IPS-NIHi7 (cell line): ENCODE data around the gene GALNTL6.
A peak's percentile ranks its signal among the peaks of the same experiment; 100 is the strongest.

Experiments
- DNase-seq: peaks from one replicate; pipeline ENCODE4 v3.0.0; 2012; ENCODE audit warnings: mixed read lengths; ENCODE audit errors: extremely low spot score

GALNTL6 gene

DNA sequence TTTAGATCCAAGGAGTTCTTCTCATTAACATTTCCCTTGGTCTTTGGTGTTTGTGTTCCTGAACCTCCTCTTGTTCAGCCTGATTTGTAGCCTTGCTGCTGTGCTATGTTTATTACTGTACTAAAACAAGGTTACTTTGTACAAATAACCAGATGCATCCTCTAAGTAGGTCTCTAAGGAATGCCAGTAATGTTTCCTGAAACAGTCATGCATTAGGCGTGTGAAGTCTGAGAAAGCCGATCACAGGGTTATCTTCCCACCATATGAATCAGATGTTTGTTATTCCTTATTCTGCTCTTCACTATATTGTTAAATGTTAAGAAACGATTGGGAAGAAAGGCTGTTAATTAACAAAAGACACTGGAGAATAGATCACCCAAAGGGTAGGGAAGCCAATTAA, 66.9 kb downstream of the GALNTL6 start:
- DNase-seq = no peak

DNA sequence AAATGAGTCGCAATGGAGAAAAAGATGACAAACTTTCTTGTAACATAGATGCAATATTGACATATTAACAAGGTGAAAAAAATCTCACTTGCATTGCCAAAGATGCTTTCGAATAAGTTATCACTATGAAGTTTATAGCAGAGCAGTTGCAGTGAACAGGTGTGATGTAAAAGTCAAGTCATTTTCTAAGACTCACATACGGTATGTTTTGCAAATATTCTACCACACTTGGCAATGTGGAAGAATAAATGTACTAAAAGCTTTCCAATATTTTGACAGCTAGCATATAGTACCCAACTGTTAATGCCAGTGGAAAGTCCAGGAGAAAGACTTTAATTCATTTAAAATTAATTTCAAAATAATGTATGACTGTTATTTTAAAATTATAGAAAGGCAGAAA, 76.5 kb downstream of the GALNTL6 start:
- DNase-seq = no peak

DNA sequence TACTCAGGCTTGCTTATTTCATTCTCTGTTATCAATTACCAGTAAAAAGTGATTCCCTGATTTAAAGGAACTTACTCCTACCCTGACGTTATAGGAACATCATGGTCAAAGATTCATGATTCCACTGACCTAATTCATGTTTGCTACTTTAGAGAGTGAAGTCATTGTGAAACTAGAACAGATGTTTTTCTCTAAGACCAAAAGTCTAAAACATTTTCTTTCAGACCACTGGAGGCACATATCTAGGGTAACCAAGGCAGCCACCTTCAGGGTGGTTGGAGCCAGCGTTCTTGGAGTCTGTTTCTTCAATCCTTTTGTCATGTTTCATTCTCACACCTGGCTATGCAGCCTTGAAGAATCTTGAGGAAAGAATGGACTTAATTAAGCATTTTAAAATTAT, 77.8 kb downstream of the GALNTL6 start:
- DNase-seq = no peak

DNA sequence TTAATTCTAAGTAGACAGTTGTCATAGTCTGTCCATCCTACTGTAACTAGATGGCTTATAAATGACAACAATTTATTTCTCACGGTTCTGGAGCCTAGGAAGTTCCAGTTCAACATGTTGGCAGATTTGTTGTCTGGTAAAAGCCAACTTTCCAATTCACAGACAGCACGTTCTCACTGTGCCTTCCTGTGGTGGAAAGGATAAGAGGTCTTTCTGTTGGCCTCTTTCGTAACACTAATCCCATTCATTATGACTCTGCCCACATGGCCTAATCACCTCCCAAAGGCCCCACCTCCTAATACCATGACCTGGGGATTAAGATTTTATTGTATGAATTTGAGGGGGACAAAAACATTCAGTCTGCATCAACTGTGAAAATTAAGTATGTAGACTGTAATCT, 83.2 kb downstream of the GALNTL6 start:
- no peak for DNase-seq

DNA sequence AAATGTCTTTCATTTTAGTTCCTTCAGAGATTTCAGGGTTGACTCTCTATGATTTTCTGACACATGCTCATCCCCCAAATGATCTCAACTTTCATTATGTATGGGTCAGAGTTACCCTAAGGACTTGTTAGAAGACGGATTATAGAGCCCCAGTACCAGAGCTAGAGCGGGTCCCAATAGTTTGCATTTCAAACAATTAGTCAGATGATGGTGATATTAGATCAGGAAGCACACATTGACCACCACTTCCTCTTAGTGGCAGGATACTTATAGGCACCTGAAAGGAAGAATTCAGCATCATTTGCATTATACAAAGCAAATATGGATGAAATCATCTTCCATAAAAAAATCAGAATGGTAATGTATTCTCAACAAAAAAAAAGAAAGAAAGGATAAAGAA, 106.1 kb downstream of the GALNTL6 start:
- no peak for DNase-seq

DNA sequence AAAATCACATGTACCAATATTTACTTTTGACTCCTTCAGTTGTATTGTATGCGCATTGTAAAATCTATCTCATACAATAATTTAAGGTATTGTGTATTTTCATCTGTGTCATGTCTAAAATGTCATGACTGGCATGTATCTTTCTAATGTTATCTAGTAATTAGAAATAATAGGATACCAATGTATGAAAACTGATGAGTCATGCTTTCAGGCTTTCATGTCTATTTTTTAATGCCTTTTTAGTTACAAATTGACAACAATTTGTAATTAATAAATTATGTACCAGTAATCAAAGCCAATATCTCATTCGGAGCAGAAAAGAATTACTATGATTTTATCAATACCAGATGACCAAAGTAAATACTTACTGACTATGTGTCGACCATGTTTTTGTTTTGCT, 107.7 kb downstream of the GALNTL6 start:
- DNase-seq = no peak

DNA sequence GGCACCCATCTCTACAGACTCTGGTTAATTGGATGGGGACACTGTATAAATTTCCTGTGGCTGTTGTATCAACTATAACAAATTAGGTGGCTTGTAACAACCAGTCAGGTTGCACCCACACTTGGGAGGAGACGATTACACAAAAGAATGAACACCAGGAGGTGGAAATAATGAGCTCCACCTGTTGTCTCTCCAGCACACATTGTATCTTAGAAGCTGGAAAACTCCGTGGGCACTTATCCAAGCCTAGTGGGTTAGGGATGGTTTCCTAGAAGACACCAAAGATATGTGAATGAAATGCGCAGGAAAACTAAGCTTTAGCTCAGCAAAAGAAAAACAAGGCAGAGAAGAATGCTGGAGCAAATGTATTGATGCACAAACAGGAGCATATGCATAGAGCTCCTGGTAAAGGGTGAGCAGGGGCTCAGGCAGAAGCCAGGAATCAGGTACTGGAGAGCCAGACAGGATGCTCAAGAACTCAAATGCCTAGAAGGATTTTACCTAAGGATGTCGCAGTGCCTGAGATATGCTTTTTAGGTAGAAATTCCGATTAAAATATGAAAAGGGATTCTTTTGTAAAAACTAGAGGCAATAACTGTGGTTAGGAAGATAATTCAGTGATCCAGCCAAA, 111.7 kb downstream of the GALNTL6 start:
- DNase-seq = no peak

DNA sequence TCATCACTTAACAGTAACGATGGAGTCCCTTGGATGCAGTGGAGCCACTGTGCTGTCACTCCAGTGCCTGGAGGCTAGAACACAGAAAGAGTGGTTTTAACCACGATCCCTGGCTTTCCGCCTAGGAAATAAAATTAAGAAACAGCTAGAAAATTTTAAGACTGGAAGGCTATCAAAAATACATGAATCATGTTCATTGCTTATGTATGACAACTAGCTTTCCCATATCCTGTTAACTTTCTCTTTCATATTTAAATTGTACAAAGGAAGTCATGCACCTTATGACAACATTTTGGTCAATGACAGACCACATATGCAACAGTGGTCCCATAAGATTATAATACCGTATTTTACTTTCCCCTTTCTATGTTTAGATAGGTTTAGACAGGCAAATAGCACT, 115.1 kb downstream of the GALNTL6 start:
- no peak for DNase-seq

DNA sequence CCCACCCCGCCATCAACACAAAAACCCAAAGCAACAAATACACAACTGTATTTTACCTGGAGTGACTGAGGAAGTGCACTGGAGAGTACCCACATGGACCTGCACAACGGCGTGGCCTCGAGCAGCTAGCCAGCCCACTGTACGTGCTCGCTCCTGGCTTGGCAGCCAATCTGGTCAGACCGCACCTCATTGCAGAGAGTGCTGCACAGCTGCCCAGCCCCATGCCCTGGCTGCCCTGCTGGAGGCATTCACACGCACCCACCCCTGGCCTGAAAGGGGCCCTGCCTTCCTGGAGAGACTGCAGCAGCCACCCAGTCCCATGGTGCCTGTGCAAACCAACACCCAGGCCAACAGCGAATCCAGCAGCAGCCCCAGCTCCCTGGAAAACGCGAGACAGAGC, 116.3 kb downstream of the GALNTL6 start:
- DNase-seq = no peak

DNA sequence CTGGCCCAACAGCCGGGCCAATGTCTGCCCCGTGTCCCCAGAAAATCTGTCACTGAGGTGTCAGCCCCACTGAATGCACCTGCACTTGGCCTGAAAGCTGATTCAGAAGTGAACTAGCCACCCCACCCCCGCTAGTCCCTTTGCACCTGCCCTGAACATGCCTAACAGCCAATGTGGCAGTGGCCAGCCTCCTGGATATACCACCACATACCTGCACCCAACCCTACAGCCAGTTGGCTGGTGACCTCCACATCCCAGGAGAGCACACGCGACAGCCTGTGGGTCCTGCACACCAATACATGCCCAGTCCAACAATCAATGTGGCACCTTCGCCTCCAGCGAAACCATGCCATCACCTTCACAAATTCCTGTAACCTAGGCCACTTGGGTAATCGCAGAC, 116.7 kb downstream of the GALNTL6 start:
- DNase-seq = no peak

DNA sequence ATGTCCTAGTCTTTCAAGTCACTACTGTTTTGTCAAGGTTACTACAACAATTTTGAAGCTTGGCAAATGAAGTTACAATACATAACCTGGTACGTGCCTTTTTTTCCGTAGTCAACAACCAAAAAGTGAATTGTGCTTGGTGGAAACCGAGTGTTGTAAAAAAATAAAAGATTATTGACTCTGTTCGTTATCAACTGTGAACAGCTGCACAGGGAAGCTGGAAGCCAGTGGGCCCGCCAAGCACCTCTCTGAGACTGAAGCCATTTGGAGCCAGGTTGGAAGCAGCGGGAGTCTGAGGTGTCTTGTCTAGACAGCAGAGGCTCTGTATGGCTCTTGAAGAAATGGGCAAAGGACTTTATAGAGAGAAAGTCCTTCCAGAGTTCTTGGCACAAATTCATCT, 119.0 kb downstream of the GALNTL6 start:
- DNase-seq = no peak

DNA sequence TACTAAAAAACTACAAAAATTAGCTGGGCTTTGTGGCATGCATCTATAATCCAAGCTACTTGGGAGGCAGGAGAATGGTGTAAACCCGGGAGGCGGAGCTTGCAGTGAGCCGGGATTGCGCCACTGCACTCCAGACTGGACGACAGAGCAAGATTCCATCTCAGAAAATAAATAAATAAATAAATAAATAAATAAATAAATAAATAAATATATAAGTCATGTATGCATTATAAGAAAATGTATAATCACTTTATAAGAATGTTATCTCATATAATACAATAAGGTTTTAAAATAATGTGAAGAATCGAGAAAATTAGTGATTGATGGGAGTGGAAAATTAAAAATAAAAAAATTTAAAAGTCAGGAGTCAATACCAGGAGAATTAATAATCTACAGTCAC, 127.5 kb downstream of the GALNTL6 start:
- DNase-seq = no peak

DNA sequence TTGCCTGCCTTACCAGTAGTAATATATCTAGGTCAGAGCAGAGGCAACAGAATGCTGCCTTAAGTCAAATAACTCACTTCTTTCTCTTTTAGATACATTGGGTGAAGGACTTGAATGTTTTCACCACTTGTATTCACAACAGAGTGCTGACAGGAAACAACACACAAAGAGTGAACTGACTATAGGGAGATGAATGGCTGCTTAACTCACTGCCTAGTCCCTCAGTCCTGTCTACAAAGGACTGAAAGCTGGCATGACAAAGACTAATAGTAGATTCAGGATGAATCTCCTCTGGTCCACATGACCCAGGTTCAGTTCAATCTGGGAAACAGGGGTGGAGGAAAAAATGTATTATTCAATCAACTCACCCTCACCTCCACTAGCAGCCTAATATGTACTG, 134.2 kb downstream of the GALNTL6 start:
- DNase-seq = no peak

DNA sequence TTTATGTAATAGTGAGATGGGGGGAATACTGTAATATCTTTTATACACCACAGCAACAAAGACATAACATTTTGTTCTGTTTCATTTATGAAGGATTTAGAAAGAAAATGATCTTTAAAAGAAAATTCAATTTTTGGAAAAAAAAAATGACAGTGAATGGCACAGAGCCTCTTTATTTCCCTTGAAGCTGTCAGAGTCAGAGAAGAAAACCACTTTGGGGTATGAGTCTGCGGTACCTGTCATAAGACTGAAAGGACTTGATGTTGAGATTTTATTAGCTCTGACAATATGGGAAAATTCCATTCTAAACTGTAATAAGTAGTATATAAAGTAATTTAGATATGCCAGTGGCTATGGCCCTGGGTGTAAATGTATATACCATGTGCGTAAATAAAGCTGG, 134.8 kb downstream of the GALNTL6 start:
- DNase-seq = no peak

DNA sequence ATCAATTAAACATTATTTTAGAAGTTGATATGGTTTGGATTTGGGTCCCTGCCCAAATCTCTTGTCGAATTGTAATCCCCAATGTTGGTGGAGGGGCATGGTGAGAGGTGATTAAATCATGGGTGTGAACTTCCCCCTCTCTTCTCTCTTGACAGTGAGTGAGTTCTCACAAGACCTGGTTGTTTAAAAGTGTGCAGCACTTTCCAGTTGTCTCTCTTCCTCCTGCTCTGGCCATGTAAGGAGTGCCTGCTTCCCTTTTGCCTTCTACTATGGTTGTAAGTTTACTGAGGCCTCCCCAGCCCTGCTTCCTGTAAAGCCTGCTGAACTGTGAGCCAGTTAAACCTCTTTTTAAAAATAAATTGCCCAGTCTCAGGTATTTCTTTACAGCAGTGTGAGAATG, 141.4 kb downstream of the GALNTL6 start:
- DNase-seq = no peak

DNA sequence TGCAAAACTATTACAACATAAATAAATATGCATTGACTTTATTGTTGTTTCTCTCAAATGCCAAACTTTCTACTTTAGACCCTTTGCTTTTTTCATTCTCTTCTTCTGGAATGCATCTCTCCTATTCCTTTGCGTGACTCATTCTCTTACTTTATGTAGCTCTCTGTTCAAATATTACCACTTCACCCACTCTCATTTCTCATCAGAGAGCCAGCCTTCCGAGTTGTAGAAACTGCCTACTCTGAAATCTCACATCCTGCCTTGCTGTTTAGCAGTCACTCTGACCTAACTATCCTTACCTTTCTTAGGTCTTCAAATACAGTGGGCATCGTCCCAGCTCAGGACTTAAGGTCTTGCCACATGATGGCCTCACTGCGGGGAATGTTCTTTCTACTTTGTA, 143.5 kb downstream of the GALNTL6 start:
- no peak for DNase-seq

DNA sequence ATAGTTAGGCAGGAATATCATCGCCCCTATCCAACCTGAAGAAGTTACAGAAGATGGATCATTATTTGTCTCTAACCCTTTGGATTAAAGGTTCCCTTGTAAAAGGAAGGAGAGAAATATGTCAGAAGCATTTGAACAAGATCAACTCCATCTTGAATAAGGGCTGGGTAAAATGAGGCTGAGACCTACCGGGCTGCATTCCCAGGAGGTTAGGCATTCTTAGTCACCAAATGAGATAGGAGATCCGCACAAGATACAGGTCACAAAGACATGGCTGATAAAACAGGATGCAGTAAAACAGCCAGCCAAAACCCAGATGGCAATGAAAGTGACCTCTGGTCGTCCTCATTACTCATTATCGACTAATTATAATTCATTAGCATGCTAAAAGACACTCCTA, 148.9 kb downstream of the GALNTL6 start:
- DNase-seq = no peak

DNA sequence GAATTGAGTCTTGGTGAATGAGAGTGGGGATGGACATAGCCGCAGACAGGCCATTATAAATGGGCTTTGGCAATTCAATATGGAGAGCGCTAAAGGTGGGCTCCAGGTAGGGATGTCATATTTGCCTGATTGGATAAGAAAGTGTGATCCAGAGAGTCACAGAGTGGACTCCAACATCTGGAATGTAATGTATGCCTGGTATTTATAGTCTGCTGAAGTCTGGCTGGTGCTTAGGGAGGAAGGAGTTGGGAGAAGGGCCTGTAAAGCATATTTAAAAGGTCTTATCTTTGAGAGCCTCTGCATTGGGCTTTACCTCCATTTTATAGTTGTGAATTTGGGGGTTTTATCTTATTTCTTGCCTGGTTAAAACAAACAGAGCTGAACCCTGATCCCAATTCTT, 153.2 kb downstream of the GALNTL6 start:
- no peak for DNase-seq

DNA sequence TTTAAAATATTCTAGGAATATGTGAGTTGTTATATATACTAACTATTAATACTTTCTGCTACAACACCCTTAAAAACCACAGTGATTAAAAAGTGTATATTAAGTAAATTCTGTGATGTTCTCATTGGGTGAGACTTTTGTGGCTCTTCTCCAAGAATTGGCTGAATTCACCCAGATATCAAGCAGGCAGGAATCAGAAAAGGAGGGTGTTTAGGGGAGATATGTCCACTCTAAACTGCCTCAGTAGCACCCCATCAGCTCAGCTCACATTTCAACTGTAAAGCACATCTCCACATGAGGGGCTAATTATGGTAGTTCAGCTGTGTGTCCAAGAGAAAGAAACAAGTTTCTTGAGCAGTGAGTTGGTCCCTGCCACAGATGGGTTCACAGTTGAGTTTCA, 165.0 kb downstream of the GALNTL6 start:
- DNase-seq = no peak

DNA sequence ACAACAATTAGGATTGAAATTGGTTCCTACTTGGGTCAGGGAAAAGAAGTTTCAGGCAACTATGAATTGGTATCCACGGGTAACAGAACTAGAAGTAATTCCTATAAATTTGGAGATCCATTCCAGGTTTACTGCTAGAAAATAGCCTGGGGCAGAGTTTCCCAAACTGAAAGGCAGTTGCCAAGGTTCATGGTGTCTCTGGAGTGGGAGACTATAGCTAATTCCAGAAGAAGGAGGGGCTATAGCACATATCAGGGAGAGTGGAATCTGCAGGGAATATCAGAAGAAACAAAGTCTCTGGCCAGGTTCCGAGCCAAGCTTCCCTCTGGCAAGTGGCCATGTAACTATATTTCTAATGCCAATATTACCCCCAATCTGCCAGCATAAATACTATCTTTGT, 166.3 kb downstream of the GALNTL6 start:
- peak; percentile 9 for DNase-seq

DNA sequence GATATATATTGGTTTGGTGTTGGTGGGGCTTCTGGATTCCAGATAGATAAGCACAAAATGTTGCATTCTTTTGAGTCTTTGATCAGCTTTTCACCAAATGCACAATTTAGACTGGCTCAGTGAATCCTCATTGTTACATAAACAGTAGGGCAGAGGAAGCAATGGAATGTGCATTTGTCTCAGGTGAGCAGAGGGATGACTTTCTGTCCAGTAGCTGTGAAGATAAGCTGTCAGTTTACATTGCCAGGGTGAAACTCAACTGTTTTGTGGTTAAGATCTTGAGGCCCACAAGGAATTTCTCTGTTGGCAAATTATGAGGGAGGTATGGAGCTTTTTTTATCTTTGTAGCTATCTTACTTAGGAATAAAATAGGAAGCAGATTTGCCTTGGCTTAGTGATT, 168.0 kb downstream of the GALNTL6 start:
- no peak for DNase-seq

DNA sequence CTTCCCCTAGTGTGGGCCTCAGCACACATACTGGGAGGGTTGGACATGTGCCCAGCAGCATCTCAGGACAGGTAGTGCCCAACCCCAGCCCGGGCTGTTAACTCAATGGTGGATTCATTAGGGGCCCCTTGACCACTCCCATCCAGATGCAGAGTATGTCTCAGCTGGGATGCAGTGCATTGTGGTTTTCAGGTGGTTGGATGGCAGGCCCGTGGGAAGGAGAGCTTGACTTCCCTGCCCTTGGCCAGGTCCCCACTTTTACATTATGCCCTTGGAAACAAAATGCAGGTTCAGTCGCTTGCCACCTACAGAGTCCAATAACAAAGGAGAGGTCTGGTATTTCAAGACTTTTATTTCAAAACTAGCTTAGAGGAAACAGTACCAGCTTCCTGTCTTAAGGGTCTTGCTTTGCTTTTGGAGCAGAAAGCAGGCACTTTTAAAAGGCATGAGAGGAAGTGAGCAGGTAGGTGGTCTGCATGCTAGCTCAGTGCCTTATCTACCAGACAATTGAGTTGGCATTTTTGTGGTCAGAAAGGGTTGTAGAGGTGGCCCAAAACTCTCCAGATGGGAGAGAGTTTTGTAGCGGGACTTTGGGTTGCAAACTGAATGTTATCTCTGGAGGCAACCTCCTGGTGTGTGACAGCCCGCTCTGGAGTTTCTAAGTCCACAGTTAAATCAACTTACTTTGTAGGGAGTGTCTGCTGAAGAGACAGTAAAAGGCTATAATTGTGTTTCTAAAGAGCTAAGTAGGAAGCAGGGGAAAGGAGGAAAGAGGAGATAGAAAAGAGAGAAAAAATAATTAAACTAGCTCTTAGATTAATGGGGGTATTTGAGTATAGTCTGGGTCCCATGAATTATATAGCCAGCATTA, 171.0 kb downstream of the GALNTL6 start:
- peak; percentile 11 for DNase-seq

DNA sequence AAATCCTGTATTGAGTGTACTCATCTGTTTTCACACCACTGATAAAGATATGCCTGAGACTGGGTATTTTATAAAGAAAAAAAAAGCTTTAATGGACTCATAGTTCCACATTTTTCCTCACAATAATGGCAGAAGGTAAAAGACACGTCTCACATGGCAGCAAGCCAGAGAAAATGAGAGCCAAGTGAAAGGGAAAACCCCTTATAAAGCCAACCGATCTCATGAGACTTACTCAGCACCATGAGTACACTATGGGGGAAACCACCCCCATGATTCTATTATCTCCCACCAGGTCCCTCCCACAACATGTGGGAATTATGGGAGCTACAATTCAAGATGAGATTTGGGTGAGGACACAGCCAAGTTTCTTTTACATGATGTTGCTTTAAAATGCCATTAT, 171.9 kb downstream of the GALNTL6 start:
- no peak for DNase-seq

DNA sequence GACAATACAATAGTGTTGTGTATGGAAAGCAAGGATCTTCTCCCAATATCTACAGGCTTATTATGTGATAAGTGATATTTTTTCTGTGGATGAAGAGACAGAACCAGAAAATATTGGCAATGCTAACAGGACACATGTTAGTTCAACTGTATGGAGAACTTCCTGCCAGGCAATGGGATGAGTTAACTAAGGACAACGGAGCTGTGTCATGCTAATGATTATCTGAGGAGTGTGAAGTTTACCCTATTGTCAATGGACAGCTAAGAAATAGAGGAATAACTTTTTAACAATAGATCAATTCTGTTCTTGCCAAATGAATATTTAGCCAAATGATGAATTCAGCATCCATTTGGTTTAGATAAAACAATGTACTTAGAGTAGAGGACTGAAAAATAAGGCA, 180.0 kb downstream of the GALNTL6 start:
- DNase-seq = no peak
